ENCODE data around the gene MBLAC1.

MBLAC1 gene

GRCh38 chr7:100105534-100105933 is 21.2 kb upstream of the MBLAC1 start:
- no peak overlapping the region for H3K4me3 ChIP-seq (ENCODE audit: low read depth, low read length)
- in situ Hi-C loops (cut with HindIII; ENCODE audit: low sequenced_read_pairs) = no loop called here
- no peak for DNase-seq (ENCODE audit: low read depth)
- TF ChIP-seq, protein P1, sequence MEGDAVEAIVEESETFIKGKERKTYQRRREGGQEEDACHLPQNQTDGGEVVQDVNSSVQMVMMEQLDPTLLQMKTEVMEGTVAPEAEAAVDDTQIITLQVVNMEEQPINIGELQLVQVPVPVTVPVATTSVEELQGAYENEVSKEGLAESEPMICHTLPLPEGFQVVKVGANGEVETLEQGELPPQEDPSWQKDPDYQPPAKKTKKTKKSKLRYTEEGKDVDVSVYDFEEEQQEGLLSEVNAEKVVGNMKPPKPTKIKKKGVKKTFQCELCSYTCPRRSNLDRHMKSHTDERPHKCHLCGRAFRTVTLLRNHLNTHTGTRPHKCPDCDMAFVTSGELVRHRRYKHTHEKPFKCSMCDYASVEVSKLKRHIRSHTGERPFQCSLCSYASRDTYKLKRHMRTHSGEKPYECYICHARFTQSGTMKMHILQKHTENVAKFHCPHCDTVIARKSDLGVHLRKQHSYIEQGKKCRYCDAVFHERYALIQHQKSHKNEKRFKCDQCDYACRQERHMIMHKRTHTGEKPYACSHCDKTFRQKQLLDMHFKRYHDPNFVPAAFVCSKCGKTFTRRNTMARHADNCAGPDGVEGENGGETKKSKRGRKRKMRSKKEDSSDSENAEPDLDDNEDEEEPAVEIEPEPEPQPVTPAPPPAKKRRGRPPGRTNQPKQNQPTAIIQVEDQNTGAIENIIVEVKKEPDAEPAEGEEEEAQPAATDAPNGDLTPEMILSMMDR (IDR thresholded peaks at IDR 0.05; ENCODE audit: low read depth, low read length, missing control alignments) = no peak

GRCh38 chr7:100106633-100107032 is 20.1 kb upstream of the MBLAC1 start:
- TF ChIP-seq, protein P1 (IDR thresholded peaks at IDR 0.05; ENCODE audit: low read depth, low read length, missing control alignments) = no peak
- no peak for DNase-seq (ENCODE audit: low read depth)

DNA sequence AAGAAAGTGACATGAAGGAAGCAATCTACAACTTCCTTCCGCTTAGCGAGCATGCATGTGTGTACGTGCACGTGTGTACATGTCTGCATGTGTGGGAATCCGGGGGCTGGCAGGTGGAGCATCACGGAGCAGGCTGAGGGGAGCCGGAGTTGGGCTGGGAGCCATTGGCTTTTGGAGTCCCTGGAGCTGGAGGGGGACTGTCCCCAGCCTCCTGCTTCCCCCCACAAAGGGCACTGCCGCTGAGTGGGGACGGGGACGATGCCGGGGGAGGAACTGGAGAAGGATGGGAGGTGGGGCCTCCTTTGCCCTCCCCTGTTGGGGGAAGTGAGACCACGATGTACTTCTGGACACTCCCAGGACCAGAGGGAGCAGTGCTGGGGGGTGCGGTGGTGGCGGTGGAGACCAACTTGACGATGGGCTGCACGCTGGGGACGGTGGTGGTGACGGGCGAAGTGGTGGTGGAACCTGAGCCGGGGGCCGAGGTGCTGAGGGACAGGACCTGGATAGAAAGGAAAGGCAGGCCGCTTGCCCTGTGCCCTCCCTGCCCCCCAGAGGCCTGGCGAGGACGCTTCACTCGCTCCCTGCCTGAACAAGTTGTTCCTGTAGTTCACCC is 19.5 kb upstream of the MBLAC1 start:
- in situ Hi-C loops (cut with HindIII; ENCODE audit: low sequenced_read_pairs) = no loop called here
- DNase-seq (ENCODE audit: low read depth) = no peak
- TF ChIP-seq, protein P1 (IDR thresholded peaks at IDR 0.05; ENCODE audit: low read depth, low read length, missing control alignments) = no peak
- no peak overlapping the region for H3K4me3 ChIP-seq (ENCODE audit: low read depth, low read length)

More at GRCh38 chr7:100106633-100107032, 20.1 kb upstream of the MBLAC1 start:
- in situ Hi-C loops (cut with HindIII; ENCODE audit: low sequenced_read_pairs) = no loop called here
- no peak overlapping the region for H3K4me3 ChIP-seq (ENCODE audit: low read depth, low read length)

GRCh38 chr7:100107890-100108289 is 18.9 kb upstream of the MBLAC1 start:
- no peak overlapping the region for H3K4me3 ChIP-seq (ENCODE audit: low read depth, low read length)
- in situ Hi-C loops (cut with HindIII; ENCODE audit: low sequenced_read_pairs) = no loop called here
- TF ChIP-seq, protein P1 (IDR thresholded peaks at IDR 0.05; ENCODE audit: low read depth, low read length, missing control alignments) = no peak

DNA sequence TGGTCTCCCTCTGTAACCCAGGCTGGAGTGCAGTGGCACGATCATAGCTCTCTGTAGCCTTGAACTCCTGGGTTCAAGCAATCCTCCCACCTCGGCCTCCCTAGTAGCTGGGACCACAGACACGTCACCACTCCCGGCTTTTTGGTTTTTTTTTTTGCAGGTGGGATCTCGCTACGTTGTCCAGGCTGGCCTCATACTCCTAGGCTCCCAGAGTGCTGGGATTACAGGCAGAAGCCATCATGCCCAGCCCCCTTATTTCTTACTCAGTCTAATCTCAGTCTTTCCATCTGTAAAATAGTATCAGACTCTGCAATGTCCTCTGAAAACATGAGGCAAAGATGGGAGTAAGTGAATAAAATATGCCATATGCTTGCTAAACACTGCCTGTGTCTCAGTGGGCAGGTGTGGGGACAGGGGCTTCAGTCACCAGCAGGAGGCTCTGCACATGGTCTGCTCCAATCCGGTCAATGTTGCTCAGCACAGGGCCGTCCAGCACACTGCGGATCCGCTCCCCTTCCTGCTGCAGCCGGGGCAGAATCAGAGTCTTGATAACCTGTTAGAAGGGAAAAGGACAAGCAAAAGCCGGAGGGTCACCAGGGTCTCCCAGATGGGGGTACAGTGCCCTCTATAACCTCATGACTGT is 17.1 kb upstream of the MBLAC1 start:
- H3K4me3 ChIP-seq (ENCODE audit: low read depth, low read length) = no peak overlapping the region
- DNase-seq (ENCODE audit: low read depth) = no peak
- in situ Hi-C loops (cut with HindIII; ENCODE audit: low sequenced_read_pairs) = no loop called here
- TF ChIP-seq, protein P1 (IDR thresholded peaks at IDR 0.05; ENCODE audit: low read depth, low read length, missing control alignments) = no peak

More at GRCh38 chr7:100107890-100108289, 18.9 kb upstream of the MBLAC1 start:
- no peak for DNase-seq (ENCODE audit: low read depth)

DNA sequence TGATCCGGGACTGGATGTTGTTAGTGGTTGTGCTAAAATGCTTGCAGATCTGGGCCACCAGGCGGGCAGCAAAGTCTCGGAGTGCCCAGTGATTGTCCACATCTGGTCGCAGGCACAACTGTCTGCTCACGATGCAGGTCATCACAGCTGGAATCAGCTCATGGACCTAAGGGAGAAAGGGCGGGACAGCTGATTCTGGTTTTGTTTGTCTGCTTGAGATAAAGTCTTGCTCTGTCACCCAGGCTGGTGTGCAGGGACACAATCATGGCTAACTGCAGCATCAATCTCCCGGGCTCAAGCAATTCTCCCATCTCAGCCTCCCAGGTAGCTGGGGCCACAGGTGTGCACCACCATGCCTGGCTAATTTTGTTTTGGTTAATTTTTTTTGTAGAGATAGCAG is 15.6 kb upstream of the MBLAC1 start:
- TF ChIP-seq, protein P1 (IDR thresholded peaks at IDR 0.05; ENCODE audit: low read depth, low read length, missing control alignments) = no peak
- in situ Hi-C loops (cut with HindIII; ENCODE audit: low sequenced_read_pairs) = no loop called here
- DNase-seq (ENCODE audit: low read depth) = no peak
- H3K4me3 ChIP-seq (ENCODE audit: low read depth, low read length) = no peak overlapping the region

All from astrocyte of the cerebellum (primary cell).